HEK293 (cell line): ENCODE measurements around the gene DENND2C.

Experiments used
- CTCF ChIA-PET: fragments of 350-600 bp; formaldehyde crosslinking; extraction: SDS; loops from one replicate; lab custom pipeline; 2021; ENCODE audit warnings: antibody characterized with exemption; lab: Yijun Ruan, JAX
- POLR2A ChIA-PET: fragments of 300-600 bp; formaldehyde crosslinking; extraction: SDS; loops from one replicate; lab custom pipeline; 2020; ENCODE audit warnings: antibody characterized with exemption, inconsistent platforms; lab: Yijun Ruan, JAX
- H3K27ac ChIP-seq: fragments of 200-500 bp; sonication (Bioruptor generic); 2 replicates; pipeline ENCODE4 v1.5.1; 2014; ENCODE audit warnings: low read depth, low read length, control low read depth, inconsistent platforms; ENCODE audit errors: extremely low read depth
- H3K36me3 ChIP-seq, 2 experiments: fragments of 200-500 bp in 1 of 2; sonication (Bioruptor generic) in 1 of 2; 1 replicate in 1 of 2; 2 replicates in 1 of 2; pipeline ENCODE4 v1.5.1; 2014 to 2017; ENCODE audit warnings: inconsistent platforms in 2 of 2, low read length in 2 of 2; ENCODE audit not compliant: control insufficient read depth in 2 of 2, insufficient read depth in 1 of 2
- H3K4me1 ChIP-seq: fragments of 200-500 bp; sonication (Bioruptor generic); 2 replicates; pipeline ENCODE4 v1.5.1; 2014; ENCODE audit warnings: mild to moderate bottlenecking, low read length, inconsistent platforms; ENCODE audit not compliant: control insufficient read depth, insufficient read depth
- H3K4me3 ChIP-seq: 2 replicates; pipeline ENCODE4 v1.5.1; 2011; ENCODE audit warnings: low read depth, mild to moderate bottlenecking, control low read depth, low read length, moderate library complexity
- H3K9me3 ChIP-seq: fragments of 200-500 bp; sonication (Bioruptor generic); 2 replicates; pipeline ENCODE4 v1.5.1; 2014; ENCODE audit warnings: low read depth, low read length, inconsistent platforms; ENCODE audit not compliant: control insufficient read depth, insufficient read depth
- FEZF1 ChIP-seq: fragments of 450-650 bp; formaldehyde crosslinking; IDR thresholded peaks from 2 replicates; pipeline ENCODE4 v1.5.1; 2016; ENCODE audit warnings: missing biosample characterization, missing genetic modification characterization
- PRDM4 ChIP-seq: fragments of 450-650 bp; formaldehyde crosslinking; IDR thresholded peaks from 2 replicates; pipeline ENCODE4 v1.5.1; 2017; ENCODE audit warnings: missing biosample characterization, missing genetic modification characterization
- RBAK ChIP-seq: fragments of 450-650 bp; formaldehyde crosslinking; IDR thresholded peaks from 2 replicates; pipeline ENCODE4 v1.5.1; 2016; ENCODE audit warnings: missing biosample characterization, missing genetic modification characterization
- SCRT2 ChIP-seq: fragments of 450-650 bp; formaldehyde crosslinking; IDR thresholded peaks from 2 replicates; pipeline ENCODE4 v1.5.1; 2016; ENCODE audit warnings: missing biosample characterization, missing genetic modification characterization
- TSHZ1 ChIP-seq: fragments of 450-650 bp; formaldehyde crosslinking; IDR thresholded peaks from 2 replicates; pipeline ENCODE4 v1.5.1; 2016; ENCODE audit warnings: missing biosample characterization, missing genetic modification characterization, borderline replicate concordance
- ZNF112 ChIP-seq: fragments of 450-650 bp; formaldehyde crosslinking; IDR thresholded peaks from 2 replicates; pipeline ENCODE4 v1.5.0; 2017; ENCODE audit warnings: missing biosample characterization, missing genetic modification characterization
- ZNF121 ChIP-seq: fragments of 450-650 bp; formaldehyde crosslinking; IDR thresholded peaks from 2 replicates; pipeline ENCODE4 v1.5.1; 2016; ENCODE audit warnings: missing biosample characterization, missing genetic modification characterization
- ZNF2 ChIP-seq: fragments of 450-650 bp; formaldehyde crosslinking; IDR thresholded peaks from 2 replicates; pipeline ENCODE4 v1.5.1; 2016; ENCODE audit warnings: missing biosample characterization, missing genetic modification characterization
- ZNF24 ChIP-seq: fragments of 450-650 bp; formaldehyde crosslinking; IDR thresholded peaks from 2 replicates; pipeline ENCODE4 v1.5.1; 2016; ENCODE audit warnings: missing biosample characterization, missing genetic modification characterization
- ZNF341 ChIP-seq: fragments of 450-650 bp; formaldehyde crosslinking; IDR thresholded peaks from 2 replicates; pipeline ENCODE4; 2016; ENCODE audit warnings: low read depth, missing biosample characterization, missing genetic modification characterization
- ZNF391 ChIP-seq: fragments of 450-650 bp; formaldehyde crosslinking; IDR thresholded peaks from 2 replicates; pipeline ENCODE4 v1.5.1; 2016; ENCODE audit warnings: low read depth, missing biosample characterization, missing genetic modification characterization, borderline replicate concordance
- ZNF473 ChIP-seq: fragments of 450-650 bp; formaldehyde crosslinking; IDR thresholded peaks from 2 replicates; pipeline ENCODE4 v1.5.1; 2017; ENCODE audit warnings: missing biosample characterization, missing genetic modification characterization
- ZNF596 ChIP-seq: fragments of 450-650 bp; IDR thresholded peaks from 2 replicates; pipeline ENCODE4 v1.5.0; 2018; ENCODE audit warnings: missing biosample characterization, mild to moderate bottlenecking, missing genetic modification characterization, moderate library complexity
- ZNF610 ChIP-seq: fragments of 450-650 bp; formaldehyde crosslinking; IDR thresholded peaks from 2 replicates; pipeline ENCODE4 v1.5.1; 2016; ENCODE audit warnings: missing biosample characterization, missing genetic modification characterization, borderline replicate concordance
- ZNF776 ChIP-seq: fragments of 450-650 bp; formaldehyde crosslinking; IDR thresholded peaks from 2 replicates; pipeline ENCODE4 v1.5.0; 2017; ENCODE audit warnings: missing biosample characterization, missing genetic modification characterization, borderline replicate concordance
- ZNF830 ChIP-seq: fragments of 450-650 bp; IDR thresholded peaks from 2 replicates; pipeline ENCODE4 v1.5.0; 2018; ENCODE audit warnings: missing biosample characterization, missing genetic modification characterization, low read depth, mild to moderate bottlenecking, moderate library complexity
- ZNF843 ChIP-seq: fragments of 450-650 bp; formaldehyde crosslinking; IDR thresholded peaks from 2 replicates; pipeline ENCODE4 v1.5.1; 2016; ENCODE audit warnings: missing biosample characterization, missing genetic modification characterization
- ZSCAN23 ChIP-seq: fragments of 450-650 bp; formaldehyde crosslinking; IDR thresholded peaks from 2 replicates; pipeline ENCODE4 v1.5.1; 2016; ENCODE audit warnings: missing biosample characterization, missing genetic modification characterization
- TF ChIP-seq, protein P1 (sequence below): fragments of 450-650 bp; formaldehyde crosslinking; IDR thresholded peaks from 2 replicates; pipeline ENCODE4 v1.5.1; 2016; ENCODE audit warnings: missing biosample characterization, missing genetic modification characterization

The DENND2C gene

DNA sequence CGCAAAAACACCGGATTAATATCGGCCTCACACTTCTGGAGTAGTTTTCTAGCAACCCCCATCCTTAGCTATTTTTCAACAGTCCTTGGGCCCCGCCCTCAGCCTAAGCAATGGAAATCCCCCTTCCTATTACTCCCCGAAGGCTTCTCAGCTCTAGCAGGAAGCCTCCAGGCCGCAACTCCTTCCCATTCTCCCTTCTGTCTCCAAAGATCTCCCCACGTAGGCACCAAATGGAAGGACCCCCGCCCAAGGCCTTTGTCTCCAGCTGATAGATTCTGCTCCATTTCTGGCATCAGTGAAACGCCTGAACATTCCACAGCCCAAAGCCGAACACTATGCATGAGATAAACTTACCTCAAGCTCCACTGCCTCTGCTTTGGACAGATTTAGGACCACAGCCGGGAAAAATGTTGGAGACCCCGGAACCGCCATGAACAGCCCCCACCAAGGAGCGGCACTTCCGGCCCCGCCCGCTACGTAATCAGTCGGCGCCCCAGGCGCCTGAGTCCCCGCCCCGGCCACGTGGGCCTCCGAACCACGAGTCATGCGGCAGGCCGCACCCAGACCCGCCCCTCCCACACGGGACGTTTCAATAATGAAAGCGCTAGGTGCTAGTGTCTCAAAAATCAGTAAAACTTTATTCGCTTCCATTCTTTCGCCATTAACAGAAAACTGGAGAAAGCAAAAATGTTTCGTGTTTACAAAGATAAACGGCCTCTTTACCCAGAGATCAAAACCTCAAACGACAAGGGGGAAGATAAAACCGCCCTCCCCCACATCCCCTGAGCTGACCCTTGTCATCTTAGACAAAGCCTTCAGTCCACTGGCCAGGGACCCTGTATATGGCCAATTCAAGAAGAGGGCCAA, 46.7 kb upstream of the DENND2C start, which contains the start of gene NRAS (continued):
- no peak for TF ChIP-seq TSHZ1 (tag by site-specific recombination)
- TF ChIP-seq ZNF596: no peak
- 0 out of 2 replicates have a peak, but pooled peaks have one; percentile 29 for TF ChIP-seq ZNF843
- no peak for TF ChIP-seq ZNF776 (tag by site-specific recombination)
- TF ChIP-seq RBAK: no peak
- no peak for TF ChIP-seq ZNF24 (tag by site-specific recombination)
- no peak for TF ChIP-seq ZNF112 (tag by site-specific recombination)
- TF ChIP-seq, all 188 proteins: peak for 43

DNA sequence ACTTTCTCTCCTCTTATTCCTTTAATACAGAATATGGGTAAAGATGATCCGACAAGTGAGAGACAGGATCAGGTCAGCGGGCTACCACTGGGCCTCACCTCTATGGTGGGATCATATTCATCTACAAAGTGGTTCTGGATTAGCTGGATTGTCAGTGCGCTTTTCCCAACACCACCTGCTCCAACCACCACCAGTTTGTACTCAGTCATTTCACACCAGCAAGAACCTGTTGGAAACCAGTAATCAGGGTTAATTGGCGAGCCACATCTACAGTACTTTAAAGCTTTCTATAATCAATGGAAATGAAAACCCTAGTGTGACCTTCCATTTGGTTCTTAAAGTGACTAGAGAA, 46.1 kb upstream of the DENND2C start:
- H3K36me3 ChIP-seq: peaks cover 37 to 83% of the 10 kb centered on the region in 2 experiments
- CTCF ChIA-PET: interaction anchor here (0.8 to 1.3 kb wide), 2 partner anchors 262 to 369 kb away, joined by 3 to 6 read pairs; no protein-coding TSS in a partner anchor
- H3K27ac ChIP-seq: 0 out of 2 replicates have a peak overlapping the region, but pooled peaks have one; percentile 16
- TF ChIP-seq ZNF2 (tag by site-specific recombination) (no peak), SCRT2 (tag by site-specific recombination) (peak; percentile 88), FEZF1 (tag by site-specific recombination) (no peak), ZNF830 (no peak), ZSCAN23 (tag by site-specific recombination) (no peak), ZNF610 (no peak), ZNF341 (tag by site-specific recombination) (no peak), PRDM4 (no peak)
- H3K9me3 ChIP-seq: no peaks in the 10 kb centered on the region
- H3K4me3 ChIP-seq: peak overlapping the region; percentile 96
- POLR2A ChIA-PET: interaction anchor here (0.9 to 1.9 kb wide), 5 partner anchors 13 to 64 kb away, joined by 3 to 4 read pairs (median 3); partner anchors contain the start of genes AMPD1, DENND2C and SIKE1
- H3K4me1 ChIP-seq: no peaks in the 10 kb centered on the region

- Histone ChIP-seq H3K36me3 (peaks cover 41 to 79% of the 10 kb centered on the region in 2 experiments), H3K27ac (no peak overlapping the region), H3K4me3 (no peak overlapping the region), H3K4me1 (no peaks in the 10 kb centered on the region), H3K9me3 (no peaks in the 10 kb centered on the region)
- TF ChIP-seq ZNF121 (tag by site-specific recombination) (0 out of 2 replicates have a peak, but pooled peaks have one; percentile 29), ZNF391 (tag by site-specific recombination) (no peak), ZNF473 (tag by site-specific recombination) (no peak)
- TF ChIP-seq, protein P1, sequence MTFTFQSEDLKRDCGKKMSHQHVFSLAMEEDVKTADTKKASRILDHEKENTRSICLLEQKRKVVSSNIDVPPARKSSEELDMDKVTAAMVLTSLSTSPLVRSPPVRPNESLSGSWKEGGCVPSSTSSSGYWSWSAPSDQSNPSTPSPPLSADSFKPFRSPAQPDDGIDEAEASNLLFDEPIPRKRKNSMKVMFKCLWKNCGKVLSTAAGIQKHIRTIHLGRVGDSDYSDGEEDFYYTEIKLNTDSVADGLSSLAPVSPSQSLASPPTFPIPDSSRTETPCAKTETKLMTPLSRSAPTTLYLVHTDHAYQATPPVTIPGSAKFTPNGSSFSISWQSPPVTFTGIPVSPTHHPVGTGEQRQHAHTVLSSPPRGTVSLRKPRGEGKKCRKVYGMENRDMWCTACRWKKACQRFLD (tag by site-specific recombination): no peak
- ChIA-PET CTCF (interaction anchor here (1.2 kb wide), 1 partner anchor 366 kb away, joined by 3 read pairs; no protein-coding TSS in a partner anchor), POLR2A (interaction anchor here (1.2 kb wide), 1 partner anchor 10 kb away, joined by 3 read pairs; no protein-coding TSS in a partner anchor)
Measured at GRCh38 chr1:114712977-114713376, 43.1 kb upstream of the DENND2C start.
